Nephron (organoid): ENCODE measurements around the gene PDCD4.

Experiments
- H3K27ac Mint-ChIP-seq, 3 experiments: 2 replicates each; pipeline ENCODE4 v1.8.0; 2020; ENCODE audit warnings: mixed read lengths in 3 of 3, mild to moderate bottlenecking in 2 of 3, moderate library complexity in 1 of 3
- H3K27me3 Mint-ChIP-seq: 2 replicates; pipeline ENCODE4 v1.8.0; 2021; ENCODE audit warnings: low read depth, mild to moderate bottlenecking, moderate library complexity, mixed read lengths
- H3K36me3 Mint-ChIP-seq: 2 replicates; pipeline ENCODE4 v1.8.0; 2020; ENCODE audit warnings: low read depth, mixed read lengths
- H3K4me1 Mint-ChIP-seq: 2 replicates; pipeline ENCODE4 v1.8.0; 2020; ENCODE audit warnings: mixed read lengths
- H3K4me3 Mint-ChIP-seq, 3 experiments: 2 replicates each; pipeline ENCODE4 v1.8.0; 2020; ENCODE audit warnings: mild to moderate bottlenecking in 3 of 3, mixed read lengths in 3 of 3, moderate library complexity in 2 of 3
- H3K9me3 Mint-ChIP-seq: 2 replicates; pipeline ENCODE4 v1.8.0; 2020; ENCODE audit warnings: mixed read lengths
- CTCF ChIP-seq, 3 experiments: fragments of 200-600 bp; sonication (generic); IDR thresholded peaks; one replicate each; pipeline ENCODE4 v1.5.0; 2021; ENCODE audit warnings: antibody characterized with exemption in 3 of 3; ENCODE audit not compliant: unreplicated experiment in 3 of 3

Gene PDCD4

GRCh38 chr10:110918269-110918642, 46.5 kb downstream of the PDCD4 start:
- peak in 2 of 3 experiments; percentile 9 to 14 for TF ChIP-seq CTCF (IDR thresholded peaks at IDR 0.05; ENCODE audit: unreplicated experiment in 3 of 3)
- no peaks in the 10 kb centered on the region for H3K9me3 Mint-ChIP-seq
- H3K27ac Mint-ChIP-seq = peak overlapping the region; percentile 99 to 100 (median 100)
- no peaks in the 10 kb centered on the region for H3K36me3 Mint-ChIP-seq
- peaks cover 16% of the 10 kb centered on the region for H3K4me1 Mint-ChIP-seq
- H3K4me3 Mint-ChIP-seq = peak overlapping the region; percentile 89 to 98 (median 98)
- H3K27me3 Mint-ChIP-seq = no peaks in the 10 kb centered on the region

- peaks cover 19% of the 10 kb centered on the region for H3K4me1 Mint-ChIP-seq
- no peaks in the 10 kb centered on the region for H3K9me3 Mint-ChIP-seq
- peak within 1 kb of the TSS; percentile 89 to 98 (median 98) for H3K4me3 Mint-ChIP-seq
- no peaks in the 10 kb centered on the region for H3K27me3 Mint-ChIP-seq
- H3K36me3 Mint-ChIP-seq = no peaks in the 10 kb centered on the region
- TF ChIP-seq CTCF (IDR thresholded peaks at IDR 0.05; ENCODE audit: unreplicated experiment in 3 of 3) = no peak
- H3K27ac Mint-ChIP-seq = peak within 1 kb of the TSS; percentile 99 to 100 (median 100)
These were observed 47.1 kb downstream of the PDCD4 start, which contains the start of gene BBIP1 for GRCh38 chr10:110918643-110919348. BBIP1 (minus strand) TSS chr10:110919180; CDS start chr10:110918157, 1,023 bp downstream.

GRCh38 chr10:110919349-110919931, 47.7 kb downstream of the PDCD4 start, which contains the start of gene SHOC2:
SHOC2 (plus strand) TSS chr10:110919604; CDS start chr10:110964359, 44,755 bp downstream.
- no peaks in the 10 kb centered on the region for H3K9me3 Mint-ChIP-seq
- H3K4me1 Mint-ChIP-seq = peaks cover 25% of the 10 kb centered on the region
- peak in 1 of 3 experiments; percentile 26 for TF ChIP-seq CTCF (IDR thresholded peaks at IDR 0.05; ENCODE audit: unreplicated experiment in 3 of 3)

GRCh38 chr10:110919971-110920881, 48.5 kb downstream of the PDCD4 start:
- Mint-ChIP-seq H3K27me3 (no peaks in the 10 kb centered on the region), H3K4me3 (peak overlapping the region; percentile 89 to 95 (median 93)), H3K27ac (peak overlapping the region; percentile 84 to 99 (median 91)), H3K9me3 (no peaks in the 10 kb centered on the region), H3K4me1 (peaks cover 25% of the 10 kb centered on the region), H3K36me3 (no peaks in the 10 kb centered on the region)
- TF ChIP-seq CTCF (IDR thresholded peaks at IDR 0.05; ENCODE audit: unreplicated experiment in 3 of 3) = no peak

More at GRCh38 chr10:110919349-110919931, 47.7 kb downstream of the PDCD4 start, which contains the start of gene SHOC2:
- H3K36me3 Mint-ChIP-seq = no peaks in the 10 kb centered on the region
- peak within 1 kb of the TSS; percentile 89 to 98 (median 98) for H3K4me3 Mint-ChIP-seq
- peak within 1 kb of the TSS; percentile 99 to 100 (median 100) for H3K27ac Mint-ChIP-seq
- H3K27me3 Mint-ChIP-seq = no peaks in the 10 kb centered on the region

GRCh38 chr10:110923856-110924493, 52.2 kb downstream of the PDCD4 start:
- no peaks in the 10 kb centered on the region for H3K27me3 Mint-ChIP-seq
- peak overlapping the region in 1 of 3 experiments; percentile 4 for H3K4me3 Mint-ChIP-seq
- H3K36me3 Mint-ChIP-seq = no peaks in the 10 kb centered on the region
- H3K27ac Mint-ChIP-seq = peak overlapping the region in 1 of 3 experiments; percentile 34
- H3K9me3 Mint-ChIP-seq = no peaks in the 10 kb centered on the region
- peaks cover 15% of the 10 kb centered on the region for H3K4me1 Mint-ChIP-seq
- TF ChIP-seq CTCF (IDR thresholded peaks at IDR 0.05; ENCODE audit: unreplicated experiment in 3 of 3) = no peak
